MM.1S (cell line): ENCODE data around the gene CDT1.

Source experiments
- DNase-seq: peaks from one replicate; pipeline ENCODE4 v3.0.0-alpha.2; 2015
- H2AFZ ChIP-seq: fragments of 300-600 bp; sonication (generic); 2 replicates; pipeline ENCODE4 v1.6.0; 2016; ENCODE audit warnings: antibody characterized with exemption, low read length
- H3F3A ChIP-seq: fragments of 300-600 bp; sonication (generic); 2 replicates; pipeline ENCODE4 v1.6.1; 2016; ENCODE audit warnings: mild to moderate bottlenecking, antibody characterized with exemption, low read length, moderate library complexity, mixed read lengths; ENCODE audit not compliant: insufficient read depth
- H3K27ac ChIP-seq: fragments of 300-600 bp; sonication (generic); 2 replicates; pipeline ENCODE4 v1.5.1; 2016; ENCODE audit warnings: mild to moderate bottlenecking, low read length
- H3K27me3 ChIP-seq: fragments of 300-600 bp; sonication (generic); replicated peaks from 2 replicates; pipeline ENCODE4 v1.6.0; 2016; ENCODE audit warnings: low read length; ENCODE audit not compliant: insufficient read depth
- H3K36me3 ChIP-seq: fragments of 300-600 bp; sonication (generic); replicated peaks from 2 replicates; pipeline ENCODE4 v1.6.1; 2016; ENCODE audit warnings: mild to moderate bottlenecking, low read length, mixed read lengths; ENCODE audit not compliant: insufficient read depth
- H3K4me1 ChIP-seq: fragments of 300-600 bp; sonication (generic); 2 replicates; pipeline ENCODE4 v1.6.1; 2016; ENCODE audit warnings: low read length, mixed read lengths
- H3K4me2 ChIP-seq: fragments of 300-600 bp; sonication (generic); 2 replicates; pipeline ENCODE4 v1.6.0; 2016; ENCODE audit warnings: low read depth, low read length
- H3K4me3 ChIP-seq: fragments of 300-600 bp; sonication (generic); 2 replicates; pipeline ENCODE4 v1.5.1; 2016; ENCODE audit warnings: low read length, mixed read lengths
- H3K79me2 ChIP-seq: fragments of 300-600 bp; sonication (generic); 2 replicates; pipeline ENCODE4 v1.6.1; 2016; ENCODE audit warnings: mixed run types, low read length, mixed read lengths
- H3K9ac ChIP-seq: fragments of 300-600 bp; sonication (generic); 2 replicates; pipeline ENCODE4 v1.6.1; 2016; ENCODE audit warnings: low read length, mixed read lengths
- H3K9me2 ChIP-seq: fragments of 300-600 bp; sonication (generic); replicated peaks from 2 replicates; pipeline ENCODE4 v1.6.1; 2016; ENCODE audit warnings: mild to moderate bottlenecking, low read length, mixed read lengths; ENCODE audit not compliant: insufficient read depth
- H3K9me3 ChIP-seq: fragments of 300-600 bp; sonication (generic); replicated peaks from 2 replicates; pipeline ENCODE4 v1.6.1; 2016; ENCODE audit warnings: mild to moderate bottlenecking, low read length, mixed read lengths; ENCODE audit not compliant: insufficient read depth
- H4K20me1 ChIP-seq: fragments of 300-600 bp; sonication (generic); 2 replicates; pipeline ENCODE4 v1.6.1; 2016; ENCODE audit warnings: mild to moderate bottlenecking, low read length, moderate library complexity, mixed read lengths; ENCODE audit not compliant: insufficient read depth
- CTCF ChIP-seq: fragments of 300-600 bp; sonication (generic); IDR thresholded peaks from 2 replicates; pipeline ENCODE4 v1.5.1; 2016; ENCODE audit warnings: antibody characterized with exemption, low read length, mixed read lengths
- EZH2 ChIP-seq: fragments of 300-600 bp; sonication (generic); optimal IDR thresholded peaks from 2 replicates; pipeline ENCODE3; 2017; ENCODE audit warnings: low read depth, mild to moderate bottlenecking, antibody characterized with exemption, low read length, mixed read lengths
- EZH2phosphoT487 ChIP-seq: fragments of 300-600 bp; sonication (generic); IDR thresholded peaks from 2 replicates; pipeline ENCODE4 v1.6.1; 2018; ENCODE audit warnings: antibody characterized with exemption, low read length

Gene CDT1

GRCh38 chr16:88792668-88793250 lies 10.8 kb upstream of the CDT1 start:
- Histone ChIP-seq H3K36me3 (no peaks in the 10 kb centered on the region), H3K4me1 (peaks cover 3% of the 10 kb centered on the region; the same call in 1 of the 2 replicates), H4K20me1 (no peaks in the 10 kb centered on the region), H3K27me3 (no peaks in the 10 kb centered on the region), H3K9me3 (no peaks in the 10 kb centered on the region), H2AFZ (no peak overlapping the region), H3K4me3 (no peak overlapping the region), H3K4me2 (no peak overlapping the region), H3F3A (no peaks in the 10 kb centered on the region), H3K79me2 (no peaks in the 10 kb centered on the region), H3K9ac (no peak overlapping the region), H3K9me2 (no peaks in the 10 kb centered on the region), H3K27ac (no peak overlapping the region)
- no peak for DNase-seq
- TF ChIP-seq CTCF (no peak), EZH2 (no peak), EZH2phosphoT487 (no peak)

- H4K20me1 ChIP-seq, result no peaks in the 10 kb centered on the region
- peaks cover 3% of the 10 kb centered on the region; the same call in 1 of the 2 replicates for H3K4me1 ChIP-seq
- H3K27me3 ChIP-seq, result no peaks in the 10 kb centered on the region
- no peak overlapping the region for H2AFZ ChIP-seq
- DNase-seq, result no peak
- no peak overlapping the region for H3K4me3 ChIP-seq
- H3K9ac ChIP-seq, result no peak overlapping the region
- no peaks in the 10 kb centered on the region for H3K36me3 ChIP-seq
- no peaks in the 10 kb centered on the region for H3K79me2 ChIP-seq
- no peaks in the 10 kb centered on the region for H3K9me3 ChIP-seq
- H3K4me2 ChIP-seq, result no peak overlapping the region
- no peaks in the 10 kb centered on the region for H3K9me2 ChIP-seq
- H3F3A ChIP-seq, result no peaks in the 10 kb centered on the region
- no peak overlapping the region for H3K27ac ChIP-seq
- TF ChIP-seq EZH2phosphoT487 (no peak), CTCF (no peak), EZH2 (no peak)
These were observed 10.2 kb upstream of the CDT1 start for GRCh38 chr16:88793251-88793954.

GRCh38 chr16:88796278-88796677 lies 7.3 kb upstream of the CDT1 start:
- H3K4me1 ChIP-seq, result no peaks in the 10 kb centered on the region

More at GRCh38 chr16:88796278-88796677, 7.3 kb upstream of the CDT1 start:
- no peaks in the 10 kb centered on the region for H4K20me1 ChIP-seq
- H3K4me2 ChIP-seq, result no peak overlapping the region
- no peak for TF ChIP-seq EZH2phosphoT487
- TF ChIP-seq EZH2, result no peak
- TF ChIP-seq CTCF, result no peak
- H2AFZ ChIP-seq, result no peak overlapping the region
- H3K79me2 ChIP-seq, result no peaks in the 10 kb centered on the region
- no peak overlapping the region for H3K27ac ChIP-seq
- no peaks in the 10 kb centered on the region for H3K9me2 ChIP-seq
- H3K9ac ChIP-seq, result no peak overlapping the region
- H3K4me3 ChIP-seq, result no peak overlapping the region
- H3K9me3 ChIP-seq, result no peaks in the 10 kb centered on the region
- no peaks in the 10 kb centered on the region for H3K27me3 ChIP-seq
- no peaks in the 10 kb centered on the region for H3F3A ChIP-seq
- no peaks in the 10 kb centered on the region for H3K36me3 ChIP-seq
- no peak for DNase-seq
